Iris pigment epithelial cell (primary cell): Measurements from ENCODE around the gene HIVEP2.

Experiments
- DNase-seq: peaks from one replicate; pipeline ENCODE4 v3.0.0-alpha.2; 2011; ENCODE audit warnings: low read depth

Gene HIVEP2

GRCh38 chr6:142819603-142820337 lies 125.2 kb downstream of the HIVEP2 start:
- DNase-seq, result peak; percentile 67

GRCh38 chr6:142816486-142816885 lies 128.5 kb downstream of the HIVEP2 start:
- no peak for DNase-seq

GRCh38 chr6:142816031-142816430 lies 128.9 kb downstream of the HIVEP2 start:
- no peak for DNase-seq

- DNase-seq, result no peak
Observed at GRCh38 chr6:142811923-142812322, 133.1 kb downstream of the HIVEP2 start.

GRCh38 chr6:142810952-142811514 lies 133.9 kb downstream of the HIVEP2 start:
- peak; percentile 50 for DNase-seq

- no peak for DNase-seq
Observed at GRCh38 chr6:142809947-142810346, 135.0 kb downstream of the HIVEP2 start.

GRCh38 chr6:142808405-142809061 lies 136.4 kb downstream of the HIVEP2 start:
- no peak for DNase-seq

- DNase-seq, result no peak
Observed at GRCh38 chr6:142805042-142805441, 139.9 kb downstream of the HIVEP2 start.

- DNase-seq, result no peak
Observed at GRCh38 chr6:142804490-142804889, 140.5 kb downstream of the HIVEP2 start.

- no peak for DNase-seq
Observed at GRCh38 chr6:142803495-142804058, 141.4 kb downstream of the HIVEP2 start.

GRCh38 chr6:142803032-142803431 lies 141.9 kb downstream of the HIVEP2 start:
- peak; percentile 43 for DNase-seq

GRCh38 chr6:142802124-142802523 lies 142.9 kb downstream of the HIVEP2 start:
- peak; percentile 100 for DNase-seq

- no peak for DNase-seq
Observed at GRCh38 chr6:142800240-142800639, 144.7 kb downstream of the HIVEP2 start.

GRCh38 chr6:142799639-142800038 lies 145.3 kb downstream of the HIVEP2 start:
- no peak for DNase-seq

- no peak for DNase-seq
Observed at GRCh38 chr6:142797159-142797558, 147.8 kb downstream of the HIVEP2 start.

GRCh38 chr6:142796571-142796970 lies 148.4 kb downstream of the HIVEP2 start:
- peak; percentile 88 for DNase-seq

GRCh38 chr6:142796024-142796423 lies 149.0 kb downstream of the HIVEP2 start:
- DNase-seq, result no peak

GRCh38 chr6:142794424-142794823 lies 150.6 kb downstream of the HIVEP2 start:
- DNase-seq, result no peak

GRCh38 chr6:142790257-142790656 lies 154.7 kb downstream of the HIVEP2 start:
- DNase-seq, result no peak

GRCh38 chr6:142787422-142787821 lies 157.6 kb downstream of the HIVEP2 start:
- no peak for DNase-seq

GRCh38 chr6:142786476-142786875 lies 158.5 kb downstream of the HIVEP2 start:
- peak; percentile 48 for DNase-seq

GRCh38 chr6:142784344-142784743 lies 160.6 kb downstream of the HIVEP2 start:
- no peak for DNase-seq

- DNase-seq, result no peak
Observed at GRCh38 chr6:142783499-142783898, 161.5 kb downstream of the HIVEP2 start.
